HL-60/S4 treated with retinoic acid at 250 ng/mL for 4 days and 3 days (cell line): ENCODE data around the gene RSPRY1.
"Not testable (repeated sequence)": the region's sequence is repeated elsewhere in the genome, so short reads cannot be mapped to it uniquely, and the experiment has no call there.

ENCODE experiments used
- in situ Hi-C: fragments of 300-500 bp; cut with MboI; formaldehyde crosslinking; loops from 2 replicates; pipeline ENCODE4 v1.7.0; 2022; ENCODE audit warnings: low sequenced_read_pairs

RSPRY1 gene

DNA sequence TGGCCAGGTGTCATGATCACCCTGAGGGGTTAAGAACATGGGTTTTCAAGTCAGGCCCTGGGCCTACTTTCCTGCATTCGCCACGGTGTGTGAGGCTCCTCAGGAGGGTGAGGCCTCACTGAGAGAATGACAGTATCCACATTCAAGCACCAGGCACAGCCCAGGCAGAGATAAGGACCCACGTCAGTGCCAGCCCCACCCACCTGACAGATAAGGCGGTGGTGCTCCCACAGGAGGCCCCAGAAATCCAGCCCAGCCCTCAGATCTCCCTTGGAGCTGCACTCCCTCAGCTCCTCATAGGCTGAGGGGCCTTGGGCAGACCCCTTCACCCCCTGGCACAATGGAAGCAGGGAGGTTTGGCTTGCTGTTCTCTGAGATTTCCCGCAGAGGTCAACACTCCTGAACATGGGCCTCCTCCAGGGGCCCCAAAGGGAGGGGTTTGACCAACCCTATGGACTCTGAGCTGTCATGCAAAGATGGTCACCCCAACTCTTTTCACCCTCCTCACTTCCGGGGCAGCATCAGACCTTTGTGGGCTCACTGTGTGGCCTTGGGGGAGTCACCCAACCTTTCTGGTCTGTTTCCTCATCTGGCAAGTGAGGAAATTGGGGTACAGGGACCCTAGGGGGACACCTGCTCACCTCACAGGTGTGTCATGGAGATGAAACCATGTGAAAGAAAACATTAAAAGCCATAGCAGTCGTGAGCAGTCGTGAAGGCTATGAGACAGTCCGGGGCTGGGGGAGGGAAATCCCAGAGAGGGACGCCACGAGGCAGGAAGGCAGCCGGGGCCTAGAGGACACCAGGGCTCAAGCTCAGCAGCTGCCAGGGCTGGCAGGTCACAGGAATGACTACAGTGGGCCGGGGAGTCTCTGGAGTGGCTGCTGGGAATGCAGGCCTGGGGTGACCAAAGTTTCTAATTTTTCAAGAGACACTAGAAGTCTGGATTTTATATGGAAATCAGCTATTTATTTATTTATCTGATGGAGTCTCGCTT is 83.0 kb downstream of the RSPRY1 start:
- in situ Hi-C loops, result no loop called here

DNA sequence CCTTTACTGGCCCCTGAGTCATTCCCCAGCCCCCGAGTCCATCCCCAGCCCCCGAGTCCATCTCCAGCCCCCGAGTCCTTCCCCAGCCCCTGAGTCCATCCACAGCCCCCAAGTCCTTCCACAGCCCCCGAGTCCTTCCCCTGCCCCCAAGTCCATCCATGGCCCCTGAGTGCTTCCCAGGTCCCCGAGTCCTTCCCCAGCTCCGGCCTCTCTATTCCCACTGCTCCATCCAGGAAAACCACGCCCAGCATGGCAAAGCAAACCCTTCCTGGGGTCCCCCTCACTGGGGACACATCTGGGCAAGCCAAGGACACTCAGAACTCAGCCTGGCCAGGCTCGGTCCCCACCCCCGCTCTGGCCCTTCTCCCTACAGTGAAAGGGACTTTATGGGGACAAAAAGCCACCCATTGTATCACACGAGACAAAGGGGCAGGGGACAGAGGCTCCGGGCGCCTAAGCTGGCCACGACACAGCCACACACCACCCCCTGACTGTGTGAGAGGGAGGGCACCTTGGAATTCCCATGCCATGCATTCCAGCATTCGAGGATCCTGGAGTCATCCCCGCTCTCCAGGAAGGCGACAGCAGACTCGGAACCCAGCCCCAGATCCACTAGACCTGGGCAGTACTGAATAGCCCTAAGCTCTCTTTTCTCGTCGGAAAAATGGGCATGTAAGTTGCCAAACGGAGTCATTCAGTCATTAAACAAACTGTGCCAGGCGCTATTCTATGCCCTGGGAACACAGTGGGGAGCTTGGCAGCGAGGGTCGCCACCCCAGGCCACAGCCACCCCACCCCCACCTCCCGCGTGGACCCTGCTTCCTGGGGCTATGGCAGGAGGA is 84.3 kb downstream of the RSPRY1 start:
- in situ Hi-C loops, result no loop called here

DNA sequence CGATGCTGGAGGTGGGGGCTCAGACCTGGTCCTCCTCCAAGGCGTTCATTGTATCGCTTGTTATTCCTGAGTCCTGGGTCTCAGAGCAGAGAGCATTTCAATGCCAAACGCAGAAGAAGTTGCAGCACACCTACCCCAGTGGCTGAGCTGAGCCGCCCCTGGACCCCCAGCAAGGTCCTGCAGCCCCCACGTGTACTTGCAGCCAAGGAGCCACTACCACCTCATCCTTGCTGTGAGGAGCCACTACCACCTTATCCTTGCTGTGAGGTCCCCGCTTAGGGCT is 84.9 kb downstream of the RSPRY1 start:
- in situ Hi-C loops, result no loop called here

DNA sequence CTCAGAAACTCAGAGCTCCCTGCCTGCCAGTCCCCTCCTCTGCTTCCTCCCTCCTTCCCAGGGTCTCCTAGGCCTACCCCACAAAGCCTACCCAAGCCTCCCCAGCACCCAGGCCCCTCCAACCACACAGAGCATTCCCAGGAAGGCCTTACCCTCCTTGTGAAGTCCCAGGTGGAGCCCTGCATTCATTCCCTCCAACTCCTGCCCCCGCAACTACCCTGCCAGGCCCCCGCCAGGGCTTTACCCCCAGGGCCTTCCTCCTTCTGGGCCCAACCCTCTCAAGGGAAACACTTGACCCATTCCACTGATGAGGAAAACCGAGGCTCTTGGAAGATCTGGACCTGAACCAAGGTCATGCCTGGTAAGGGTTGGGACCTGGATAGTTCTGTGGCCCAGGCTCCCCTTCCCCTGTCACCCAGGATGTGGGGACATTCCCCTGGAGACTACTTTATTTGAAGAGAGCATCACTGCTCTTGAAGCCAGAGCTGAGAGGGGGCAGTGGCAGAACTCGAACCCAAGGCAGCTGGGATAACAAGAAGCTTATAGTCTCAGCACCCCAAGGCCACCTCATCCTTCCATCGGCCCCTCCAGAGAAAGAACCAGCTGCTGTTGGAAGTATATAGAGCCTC is 85.9 kb downstream of the RSPRY1 start:
- in situ Hi-C loops, result no loop called here

DNA sequence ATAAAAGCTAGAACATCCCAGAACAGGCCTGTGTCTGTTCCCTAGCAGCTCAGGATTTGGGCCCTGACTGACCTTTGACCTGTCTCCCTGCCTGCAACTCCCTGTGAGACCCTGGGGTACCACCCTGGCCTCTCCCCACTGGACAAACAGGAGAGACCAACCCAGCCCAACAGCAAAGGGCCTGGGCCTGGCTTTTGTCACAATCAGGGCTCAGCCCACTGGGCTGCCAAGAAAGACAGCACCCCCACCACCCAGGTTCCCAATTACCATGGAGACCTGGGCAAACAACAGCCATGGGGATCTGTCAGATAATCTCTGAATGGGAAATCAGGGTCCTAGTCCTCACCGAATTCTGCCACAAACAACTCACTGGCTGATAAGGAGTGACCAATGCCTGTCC is 87.2 kb downstream of the RSPRY1 start:
- in situ Hi-C loops, result no loop called here

DNA sequence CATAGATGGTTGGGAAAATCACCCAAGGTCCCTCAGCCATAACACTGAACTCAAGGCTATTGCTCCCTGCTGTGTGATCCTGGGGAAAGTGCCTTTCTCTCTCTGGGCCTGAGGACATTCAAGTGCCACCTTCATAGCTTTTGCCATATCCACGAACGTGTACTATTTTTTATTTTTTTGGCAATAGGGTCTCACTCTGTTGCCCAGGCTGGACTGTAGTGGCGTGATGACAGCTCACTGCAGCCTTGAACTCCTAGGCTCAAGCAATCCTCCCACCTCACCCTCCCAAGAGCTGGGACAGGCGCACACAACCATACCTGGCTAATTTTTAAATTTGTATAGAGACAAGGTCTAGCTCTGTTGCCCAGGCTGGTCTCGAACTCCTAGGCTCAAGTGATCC is 87.7 kb downstream of the RSPRY1 start:
- in situ Hi-C loops, result no loop called here

DNA sequence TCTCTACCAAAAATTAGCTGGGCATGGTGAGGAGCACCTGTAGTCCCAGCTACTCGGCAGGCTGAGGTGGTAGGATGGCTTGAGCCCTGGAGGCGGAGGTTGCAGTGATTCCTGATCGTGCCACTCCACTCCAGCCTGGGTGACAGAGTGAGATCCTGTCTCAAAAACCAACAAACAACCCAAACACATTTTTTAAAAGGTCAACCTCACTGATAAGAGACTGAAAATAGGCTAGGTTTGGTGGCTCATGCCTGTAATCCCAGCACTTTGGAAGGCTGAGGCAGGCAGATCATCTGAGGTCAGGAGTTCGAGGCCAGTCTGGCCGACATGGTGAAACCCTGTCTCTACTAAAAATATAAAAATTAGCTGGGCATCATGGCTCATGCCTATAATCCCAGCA is 89.8 kb downstream of the RSPRY1 start:
- in situ Hi-C loops, result not testable (repeated sequence)

DNA sequence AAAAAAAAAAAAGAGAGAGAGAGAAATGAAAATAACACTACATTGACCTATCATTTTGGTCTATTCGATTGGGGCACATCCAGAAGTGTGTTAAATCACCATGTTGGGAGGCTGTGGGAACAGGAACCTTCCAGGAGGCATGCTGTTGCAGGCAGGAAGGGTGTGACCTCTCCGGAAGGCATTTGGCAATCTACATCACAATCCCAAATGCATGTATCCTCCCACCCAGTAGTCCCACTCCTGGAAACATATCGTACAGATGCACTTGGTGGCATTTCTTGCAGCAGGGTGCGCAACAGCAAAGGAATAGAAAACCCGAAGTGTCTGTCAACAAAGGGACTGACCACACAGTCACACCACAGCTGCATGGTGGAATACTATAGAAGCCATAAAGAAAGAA is 90.5 kb downstream of the RSPRY1 start:
- in situ Hi-C loops, result no loop called here

DNA sequence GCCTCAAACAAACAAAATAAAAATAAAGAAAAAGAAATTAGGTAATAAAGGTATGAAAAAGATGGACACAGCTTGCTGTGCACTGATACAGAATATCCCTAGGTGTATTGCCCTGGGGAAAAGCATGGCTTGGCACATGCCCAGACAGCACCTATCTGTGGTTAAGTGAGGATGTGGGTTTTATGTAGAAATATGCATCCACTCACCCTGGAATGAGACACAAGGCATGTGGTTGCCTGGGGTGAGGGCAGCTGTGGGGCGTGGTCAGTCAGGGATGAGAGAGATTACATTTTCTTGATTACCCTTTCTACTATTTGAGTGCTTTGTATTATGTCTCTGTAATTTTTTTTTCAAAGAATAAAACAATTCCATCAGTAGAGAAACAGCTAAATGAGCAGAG is 91.5 kb downstream of the RSPRY1 start:
- in situ Hi-C loops, result no loop called here

DNA sequence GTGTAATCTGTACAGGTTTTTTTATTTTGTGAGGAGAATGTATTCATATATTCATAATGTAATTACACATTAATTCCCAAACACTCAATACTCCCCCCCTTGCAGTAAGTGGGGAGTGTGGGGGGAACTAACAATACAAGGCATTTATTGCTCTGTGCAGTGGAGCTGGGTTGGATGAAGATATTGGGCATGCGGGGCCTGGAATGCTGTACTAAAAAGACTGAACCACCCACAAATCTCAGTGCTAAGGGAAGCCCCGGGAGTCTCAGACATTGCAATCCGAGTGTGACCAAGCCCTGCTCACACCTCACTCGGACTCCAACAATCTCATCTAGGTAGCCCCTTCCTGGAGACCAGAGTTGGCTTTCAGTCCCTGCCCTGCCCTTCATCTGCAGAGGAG is 92.4 kb downstream of the RSPRY1 start:
- in situ Hi-C loops, result no loop called here

DNA sequence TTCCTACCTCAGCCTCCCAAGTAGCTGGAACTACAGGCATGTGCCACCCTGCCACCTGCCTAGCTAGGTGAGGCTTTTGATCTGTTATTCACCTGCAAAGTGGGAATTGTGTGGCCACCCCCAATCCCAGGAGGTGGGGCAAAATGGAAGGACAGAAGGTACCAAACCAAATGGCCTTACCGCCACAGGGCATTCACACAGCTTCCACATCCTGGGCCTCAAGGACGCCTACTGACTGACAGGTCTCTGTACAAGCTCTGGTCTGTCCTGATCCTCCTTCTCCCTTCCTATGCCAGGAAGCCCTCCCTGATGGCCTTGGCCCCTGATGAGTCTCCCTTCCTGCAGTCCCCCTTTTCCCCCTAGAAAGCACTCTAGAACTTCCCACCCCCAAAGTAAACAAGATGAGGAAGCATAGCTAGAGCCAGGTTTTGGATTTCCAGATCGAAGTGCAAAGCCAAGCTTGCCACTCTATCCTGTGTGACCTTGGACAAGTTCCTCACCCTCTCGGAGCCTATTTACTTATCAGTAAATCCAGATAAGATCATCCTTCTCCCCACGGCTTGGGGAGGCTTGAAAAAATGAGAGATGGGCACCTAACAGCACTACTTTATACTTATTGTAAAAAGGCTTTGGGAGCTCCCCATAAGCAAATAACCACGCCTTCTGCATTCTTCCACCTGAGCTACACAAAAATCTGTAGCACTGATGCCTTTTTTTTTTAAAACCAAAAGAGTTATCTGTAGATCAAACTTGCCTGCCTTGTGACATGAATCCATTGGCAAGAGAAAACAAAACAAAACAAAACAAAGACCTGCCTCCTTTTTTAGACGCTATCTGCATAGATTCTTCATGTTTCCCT is 93.9 kb downstream of the RSPRY1 start:
- in situ Hi-C loops, result no loop called here

DNA sequence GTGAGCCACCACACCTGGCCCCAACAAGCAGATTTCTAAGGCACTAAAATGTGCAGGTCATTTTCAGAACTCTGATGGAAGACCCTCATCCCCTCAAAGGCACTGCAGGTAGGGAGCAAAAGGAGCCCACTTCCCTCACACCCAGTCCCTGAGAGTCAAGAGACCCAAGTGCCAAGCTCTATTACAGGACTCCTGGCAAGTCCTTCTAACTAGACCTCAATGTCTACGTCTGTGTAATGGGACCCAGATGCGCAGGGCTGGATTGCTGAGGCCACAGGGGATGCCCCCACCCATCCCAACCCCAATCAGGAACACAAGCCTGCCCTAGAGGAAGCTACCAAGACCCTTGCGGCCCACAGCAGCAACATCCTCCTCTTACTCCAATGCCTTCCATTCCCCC is 95.7 kb downstream of the RSPRY1 start:
- in situ Hi-C loops, result no loop called here

DNA sequence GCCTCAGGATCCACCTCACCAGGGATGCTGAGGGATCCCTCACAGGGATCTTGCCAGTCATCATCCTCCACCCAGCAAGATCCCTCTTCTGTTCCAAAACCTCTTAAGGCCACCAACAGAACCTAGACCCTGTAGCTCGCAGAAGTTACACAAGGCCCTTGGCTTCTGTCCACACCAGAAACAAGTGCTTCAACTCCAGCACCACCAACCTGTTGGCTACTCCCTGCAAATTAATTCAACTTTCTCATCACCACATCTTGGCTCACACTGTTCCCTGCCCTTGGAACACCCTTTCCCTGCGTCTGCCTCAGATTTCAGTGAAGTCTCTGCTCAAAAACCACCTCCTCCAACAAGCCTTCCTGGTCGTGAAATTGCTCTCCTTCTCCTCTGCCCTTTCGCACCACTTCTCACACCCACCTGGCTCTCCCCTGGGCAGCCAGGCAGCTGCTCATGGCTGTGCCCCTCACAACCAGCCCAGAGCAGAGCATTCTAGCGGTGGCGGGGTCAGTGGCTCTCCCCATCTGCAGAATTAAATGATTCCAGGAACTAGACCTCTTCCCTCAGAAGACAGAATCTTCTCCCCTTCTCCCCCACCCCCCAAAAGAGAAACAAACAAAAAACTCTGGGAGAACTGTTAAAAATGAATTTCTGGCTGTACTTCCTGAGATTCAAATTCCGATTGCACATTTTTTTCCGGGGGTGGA is 96.5 kb downstream of the RSPRY1 start:
- in situ Hi-C loops, result no loop called here

DNA sequence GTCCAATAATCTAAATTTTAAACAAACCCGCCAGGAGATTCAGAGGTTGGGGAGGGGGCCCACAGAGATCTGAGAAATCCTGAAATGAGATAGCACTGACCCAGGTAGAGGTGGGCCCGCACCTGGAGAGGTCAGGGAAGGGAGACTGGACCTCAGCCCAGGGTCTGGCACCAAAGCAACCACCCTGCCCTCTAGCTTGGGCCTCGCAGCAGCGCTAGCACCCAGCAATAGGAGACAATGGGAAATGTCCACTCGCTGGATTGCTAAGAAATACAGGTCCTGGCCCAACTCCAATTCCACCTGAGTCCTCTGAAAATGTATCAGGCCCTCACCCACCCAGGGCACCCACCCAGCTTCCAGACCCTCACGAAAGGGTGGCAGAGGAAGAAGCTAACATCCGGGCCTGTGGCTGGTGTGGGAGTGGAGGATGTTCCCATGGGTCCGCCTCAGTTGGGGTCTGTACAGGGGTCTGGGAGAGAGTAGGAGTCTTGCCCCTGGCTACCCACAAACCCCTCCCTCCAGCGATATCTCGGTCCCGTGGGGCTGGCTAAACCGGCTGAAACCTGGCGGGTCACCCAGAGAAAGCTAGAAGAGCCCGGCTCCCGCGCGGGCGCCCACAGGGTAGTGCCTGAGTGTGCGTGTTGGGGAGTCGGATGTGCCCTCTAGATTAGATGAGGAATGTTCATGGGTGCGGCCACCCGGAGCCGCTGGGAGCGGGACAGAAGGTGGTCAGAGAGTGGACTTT is 97.3 kb downstream of the RSPRY1 start:
- in situ Hi-C loops, result no loop called here

DNA sequence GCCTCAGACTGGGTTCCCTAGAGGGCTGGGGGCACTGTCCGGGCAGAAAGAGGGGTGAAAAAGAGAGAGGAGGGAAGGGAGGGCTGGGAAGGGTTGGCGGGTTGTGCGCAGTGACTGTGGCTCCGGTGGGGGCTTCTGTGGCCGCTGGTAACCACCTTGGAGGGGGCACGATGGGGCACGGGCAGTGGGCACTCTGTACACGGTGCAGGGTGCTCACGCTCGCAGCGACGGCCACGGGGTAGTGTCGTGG is 97.8 kb downstream of the RSPRY1 start:
- in situ Hi-C loops, result no loop called here

DNA sequence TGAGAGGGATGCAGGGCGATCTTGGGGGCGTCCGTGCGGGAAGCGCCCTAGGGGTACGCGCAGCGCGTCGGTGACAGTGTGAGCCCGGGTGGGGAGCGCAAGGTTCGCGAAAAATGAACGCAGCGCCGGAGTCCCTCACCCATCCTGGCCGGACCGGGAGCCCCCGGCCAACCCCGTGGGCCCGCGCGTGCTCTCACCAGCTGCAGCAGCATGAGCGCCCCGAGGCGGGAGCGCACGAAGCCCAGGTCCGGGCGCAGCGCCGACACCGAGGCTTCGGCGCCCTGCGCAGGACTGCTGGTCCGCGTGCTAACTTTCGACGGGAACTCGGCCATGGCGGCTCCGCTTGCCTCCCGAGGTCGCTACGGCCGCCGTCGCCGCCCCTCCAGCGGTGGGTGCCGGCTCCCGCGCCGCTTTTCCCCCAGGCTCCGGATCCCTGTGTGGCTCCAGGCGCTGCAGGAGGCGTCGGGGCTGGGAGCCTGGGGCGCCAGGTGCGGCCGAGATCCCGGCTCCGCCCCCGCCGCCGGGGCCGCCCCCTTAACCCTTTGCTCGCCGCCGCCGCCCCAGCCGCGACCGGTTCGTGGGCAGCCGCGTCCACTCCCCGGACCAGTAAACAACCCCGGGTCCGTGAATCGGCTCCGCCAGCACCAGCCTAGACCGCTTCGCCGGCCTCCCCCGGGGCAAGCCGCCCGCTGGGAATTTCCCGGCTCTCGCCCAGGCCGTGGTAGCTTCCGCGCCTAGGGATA is 98.3 kb downstream of the RSPRY1 start, which contains the start of gene PLLP:
PLLP (minus strand) TSS at position 464 of the 743 bp plus-strand sequence; CDS start at position 332, 132 bp downstream.
- in situ Hi-C loops, result no loop called here

DNA sequence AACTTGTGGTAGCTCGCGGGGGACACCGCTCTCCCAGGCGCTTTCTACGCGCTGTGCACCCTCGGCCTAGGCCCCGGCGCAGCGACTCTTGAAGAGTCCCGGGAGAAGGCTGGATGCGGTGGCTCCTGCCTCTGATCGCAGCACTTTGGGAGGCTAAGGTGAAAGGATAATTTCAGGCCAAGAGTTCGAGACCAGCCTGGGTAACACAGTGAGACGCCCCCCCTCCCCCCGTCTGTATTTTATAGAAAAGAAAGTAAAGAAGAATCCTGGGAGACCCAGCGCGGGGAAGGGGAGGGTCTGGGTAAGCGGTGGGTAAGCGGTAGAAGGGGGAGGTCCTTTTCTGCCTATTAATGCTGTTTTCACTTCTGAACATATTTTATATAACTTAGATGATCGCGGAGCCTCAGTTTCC is 98.8 kb downstream of the RSPRY1 start:
- in situ Hi-C loops, result no loop called here

DNA sequence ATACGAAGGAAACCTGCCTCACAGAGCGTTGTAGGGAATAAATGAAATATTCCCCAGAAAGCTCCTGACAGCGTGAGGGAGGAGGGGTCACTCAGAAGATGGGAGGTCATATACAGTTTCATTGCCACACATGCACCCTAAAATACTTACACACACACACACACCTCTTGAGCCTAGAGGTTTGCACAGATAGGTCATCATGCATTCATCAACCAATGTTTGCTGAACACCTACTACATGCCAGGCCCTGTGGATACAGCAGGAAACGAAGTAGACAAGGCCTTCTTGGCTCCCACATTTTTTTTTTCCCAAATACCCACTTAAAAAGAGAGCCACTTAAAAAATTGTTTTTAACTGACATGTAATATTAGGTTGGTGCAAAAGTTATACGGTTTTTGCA is 99.2 kb downstream of the RSPRY1 start:
- in situ Hi-C loops, result no loop called here
